ENCODE measurements around the gene FSHR. TPM values are rescaled to one million over a fixed set of nuclear protein-coding genes. Genes with fewer than 3 reads are reported as not detected.

FSHR gene
- total RNA-seq, 2 donors from 2014 or later, result not detected

DNA sequence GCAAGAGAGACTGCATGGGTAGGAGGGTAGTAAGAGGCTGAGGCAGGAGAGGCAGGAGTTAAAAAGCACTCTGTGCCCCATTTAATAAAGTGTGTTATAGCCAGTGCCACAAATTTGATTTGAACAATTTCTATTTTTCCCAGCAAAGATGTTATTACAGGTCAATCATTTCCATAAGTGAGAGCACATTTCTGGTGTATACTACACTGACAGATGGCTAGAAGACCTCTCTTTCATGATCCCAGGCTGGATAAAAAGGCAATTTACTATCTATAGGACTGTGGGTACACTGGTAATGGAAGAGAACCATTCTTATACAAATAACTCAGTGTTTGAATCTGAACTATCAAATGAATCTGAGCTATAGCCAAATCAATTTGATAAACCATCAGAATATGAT is 176.2 kb downstream of the FSHR start:
- TF ChIP-seq, protein P1, sequence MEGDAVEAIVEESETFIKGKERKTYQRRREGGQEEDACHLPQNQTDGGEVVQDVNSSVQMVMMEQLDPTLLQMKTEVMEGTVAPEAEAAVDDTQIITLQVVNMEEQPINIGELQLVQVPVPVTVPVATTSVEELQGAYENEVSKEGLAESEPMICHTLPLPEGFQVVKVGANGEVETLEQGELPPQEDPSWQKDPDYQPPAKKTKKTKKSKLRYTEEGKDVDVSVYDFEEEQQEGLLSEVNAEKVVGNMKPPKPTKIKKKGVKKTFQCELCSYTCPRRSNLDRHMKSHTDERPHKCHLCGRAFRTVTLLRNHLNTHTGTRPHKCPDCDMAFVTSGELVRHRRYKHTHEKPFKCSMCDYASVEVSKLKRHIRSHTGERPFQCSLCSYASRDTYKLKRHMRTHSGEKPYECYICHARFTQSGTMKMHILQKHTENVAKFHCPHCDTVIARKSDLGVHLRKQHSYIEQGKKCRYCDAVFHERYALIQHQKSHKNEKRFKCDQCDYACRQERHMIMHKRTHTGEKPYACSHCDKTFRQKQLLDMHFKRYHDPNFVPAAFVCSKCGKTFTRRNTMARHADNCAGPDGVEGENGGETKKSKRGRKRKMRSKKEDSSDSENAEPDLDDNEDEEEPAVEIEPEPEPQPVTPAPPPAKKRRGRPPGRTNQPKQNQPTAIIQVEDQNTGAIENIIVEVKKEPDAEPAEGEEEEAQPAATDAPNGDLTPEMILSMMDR (IDR thresholded peaks at IDR 0.05), result no peak
- no peaks in the 10 kb centered on the region for H3K4me1 ChIP-seq (ENCODE audit: control insufficient read depth in 1 of 2, low read depth in 2 of 2)
- H3K36me3 ChIP-seq, result no peaks in the 10 kb centered on the region
- no peak for DNase-seq (ENCODE audit: low spot score)
- H3K9me3 ChIP-seq, result no peaks in the 10 kb centered on the region
- no peak overlapping the region for H3K4me3 ChIP-seq
- H3K27ac ChIP-seq, result no peak overlapping the region
- ATAC-seq (ENCODE audit: insufficient number of reproducible peaks, low FRiP score, low read depth), result no peak
- H3K27me3 ChIP-seq (replicated peaks; ENCODE audit: insufficient read depth), result no peaks in the 10 kb centered on the region

- Histone ChIP-seq H3K4me1 (ENCODE audit: control insufficient read depth in 1 of 2, low read depth in 2 of 2) (no peaks in the 10 kb centered on the region), H3K27me3 (replicated peaks; ENCODE audit: insufficient read depth) (no peaks in the 10 kb centered on the region), H3K9me3 (no peaks in the 10 kb centered on the region), H3K36me3 (no peaks in the 10 kb centered on the region), H3K27ac (no peak overlapping the region), H3K4me3 (no peak overlapping the region)
- ATAC-seq (ENCODE audit: insufficient number of reproducible peaks, low FRiP score, low read depth) (no peak), DNase-seq (ENCODE audit: low spot score) (no peak)
- TF ChIP-seq, protein P1 (IDR thresholded peaks at IDR 0.05), result no peak
These were observed 182.5 kb downstream of the FSHR start for GRCh38 chr2:48971801-48972200.

DNA sequence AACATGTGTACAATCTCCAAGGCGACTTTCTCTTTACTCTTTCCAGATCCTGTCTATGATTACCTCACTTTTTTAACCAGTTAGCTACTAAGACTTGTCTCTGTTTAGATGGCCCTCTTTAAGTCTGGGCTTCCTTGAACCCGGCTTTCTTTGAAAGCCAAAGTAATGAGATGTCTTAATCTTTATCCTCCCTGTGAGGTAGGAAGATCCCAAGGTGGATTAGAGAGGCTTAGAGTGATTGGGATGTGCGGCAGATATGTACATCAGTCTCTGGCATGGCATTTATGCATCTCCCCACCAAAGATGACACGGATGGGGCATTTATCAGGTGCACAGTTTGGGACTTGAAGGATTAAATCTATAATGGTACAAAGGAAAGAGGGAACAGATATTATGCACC is 186.3 kb downstream of the FSHR start:
- ATAC-seq (ENCODE audit: insufficient number of reproducible peaks, low FRiP score, low read depth) (no peak), DNase-seq (ENCODE audit: low spot score) (no peak)
- no peaks in the 10 kb centered on the region for H3K4me1 ChIP-seq (ENCODE audit: control insufficient read depth in 1 of 2, low read depth in 2 of 2)
- no peak overlapping the region for H3K27ac ChIP-seq
- no peak overlapping the region for H3K4me3 ChIP-seq
- no peaks in the 10 kb centered on the region for H3K9me3 ChIP-seq
- no peaks in the 10 kb centered on the region for H3K27me3 ChIP-seq (replicated peaks; ENCODE audit: insufficient read depth)
- no peaks in the 10 kb centered on the region for H3K36me3 ChIP-seq
- TF ChIP-seq, protein P1 (IDR thresholded peaks at IDR 0.05), result no peak

GRCh38 chr2:48965204-48965603 is 189.1 kb downstream of the FSHR start:
- DNase-seq (ENCODE audit: low spot score), result no peak
- no peaks in the 10 kb centered on the region for H3K9me3 ChIP-seq
- H3K36me3 ChIP-seq, result no peaks in the 10 kb centered on the region
- H3K4me1 ChIP-seq (ENCODE audit: control insufficient read depth in 1 of 2, low read depth in 2 of 2), result no peaks in the 10 kb centered on the region
- no peak overlapping the region for H3K27ac ChIP-seq
- no peak overlapping the region for H3K4me3 ChIP-seq
- TF ChIP-seq, protein P1 (IDR thresholded peaks at IDR 0.05), result no peak
- ATAC-seq (ENCODE audit: insufficient number of reproducible peaks, low FRiP score, low read depth), result no peak
- H3K27me3 ChIP-seq (replicated peaks; ENCODE audit: insufficient read depth), result no peaks in the 10 kb centered on the region

GRCh38 chr2:48961009-48961408 is 193.3 kb downstream of the FSHR start:
- DNase-seq (ENCODE audit: low spot score), result no peak

More at GRCh38 chr2:48961009-48961408, 193.3 kb downstream of the FSHR start:
- Histone ChIP-seq H3K4me1 (ENCODE audit: control insufficient read depth in 1 of 2, low read depth in 2 of 2) (no peaks in the 10 kb centered on the region), H3K4me3 (no peak overlapping the region), H3K27ac (no peak overlapping the region), H3K36me3 (no peaks in the 10 kb centered on the region), H3K9me3 (no peaks in the 10 kb centered on the region), H3K27me3 (replicated peaks; ENCODE audit: insufficient read depth) (no peaks in the 10 kb centered on the region)
- no peak for ATAC-seq (ENCODE audit: insufficient number of reproducible peaks, low FRiP score, low read depth)
- TF ChIP-seq, protein P1 (IDR thresholded peaks at IDR 0.05), result no peak
